ACC112 (cell line): ENCODE measurements around the gene SPINT4.
"Not testable (repeated sequence)": the region's sequence is repeated elsewhere in the genome, so short reads cannot be mapped to it uniquely, and the experiment has no call there.

Experiments
- H2AFZ ChIP-seq: fragments of 200-600 bp; sonication (generic); one replicate; pipeline ENCODE4 v1.6.0; 2017; ENCODE audit warnings: antibody characterized with exemption, low read length; ENCODE audit not compliant: unreplicated experiment
- H3K27ac ChIP-seq: fragments of 200-600 bp; sonication (generic); 2 replicates; pipeline ENCODE4 v1.5.1; 2014; ENCODE audit warnings: low read depth, mild to moderate bottlenecking, antibody characterized with exemption, low read length, moderate library complexity
- H3K27me3 ChIP-seq: fragments of 200-600 bp; sonication (generic); 2 replicates; pipeline ENCODE4 v1.6.1; 2014; ENCODE audit warnings: mild to moderate bottlenecking, antibody characterized with exemption, low read length, moderate library complexity, mixed read lengths; ENCODE audit not compliant: insufficient read depth
- H3K36me3 ChIP-seq: fragments of 200-600 bp; sonication (generic); 2 replicates; pipeline ENCODE4 v1.6.1; 2016; ENCODE audit warnings: mild to moderate bottlenecking, antibody characterized with exemption, low read length, moderate library complexity, mixed read lengths; ENCODE audit not compliant: insufficient read depth
- H3K4me1 ChIP-seq: fragments of 200-600 bp; sonication (generic); one replicate; pipeline ENCODE4 v1.6.1; 2016; ENCODE audit warnings: low read length, mixed read lengths; ENCODE audit not compliant: insufficient read depth, unreplicated experiment, control insufficient read depth
- H3K4me3 ChIP-seq: fragments of 200-600 bp; sonication (generic); 2 replicates; pipeline ENCODE4 v1.5.1; 2014; ENCODE audit warnings: mild to moderate bottlenecking, low read depth, low read length
- H3K79me2 ChIP-seq: fragments of 200-600 bp; sonication (generic); one replicate; pipeline ENCODE4 v1.6.0; 2016; ENCODE audit warnings: low read length; ENCODE audit not compliant: control insufficient read depth, unreplicated experiment, insufficient read depth

The SPINT4 gene

DNA sequence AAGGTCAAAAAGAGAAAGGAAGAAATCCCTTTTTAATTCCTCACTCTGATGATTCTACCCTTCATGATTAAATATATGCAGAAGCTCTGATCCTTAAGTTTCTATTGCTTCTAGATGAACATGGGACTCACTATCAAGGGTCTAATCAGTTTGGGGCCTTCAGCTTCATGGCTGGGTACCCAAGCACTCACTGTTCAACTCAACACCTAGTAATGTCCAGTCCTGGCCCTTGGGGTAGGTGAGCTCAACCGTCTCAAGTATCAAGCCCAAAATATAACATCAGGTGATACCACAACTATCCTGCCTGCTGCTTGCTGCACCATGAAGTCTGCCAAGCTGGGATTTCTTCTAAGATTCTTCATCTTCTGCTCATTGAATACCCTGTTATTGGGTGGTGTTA, at the start of gene SPINT4:
SPINT4 (plus strand) TSS at position 301 of the 400 bp plus-strand sequence; CDS start at position 322, 21 bp downstream.
- peaks cover 56% of the 10 kb centered on the region for H3K27me3 ChIP-seq
- no peak within 1 kb of the TSS for H2AFZ ChIP-seq

DNA sequence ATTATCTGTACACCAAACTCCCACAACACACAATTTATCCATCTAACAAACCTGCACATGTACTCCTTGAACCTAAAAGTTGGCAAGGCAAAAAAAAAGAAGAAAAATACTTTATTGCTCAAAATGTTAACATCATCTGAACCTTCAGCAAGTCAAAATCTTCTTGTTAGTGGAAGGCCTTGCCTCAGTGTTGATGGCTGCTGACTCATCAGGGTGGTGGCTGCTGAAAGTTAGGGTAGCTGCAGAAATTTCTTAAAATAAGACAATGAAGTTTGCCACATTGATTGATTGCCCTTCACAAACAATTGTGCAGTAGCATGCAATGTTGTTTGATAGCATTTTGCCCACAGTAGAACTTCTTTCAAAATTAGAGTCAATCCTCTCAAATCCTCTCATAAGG, 49.4 kb upstream of the SPINT4 start:
- Histone ChIP-seq H3K27me3 (peaks cover 18% of the 10 kb centered on the region), H2AFZ (no peak overlapping the region), H3K4me3 (no peak overlapping the region), H3K27ac (no peak overlapping the region), H3K79me2 (no peaks in the 10 kb centered on the region), H3K36me3 (no peaks in the 10 kb centered on the region), H3K4me1 (no peaks in the 10 kb centered on the region)

More for the DNA sequence above, at the start of gene SPINT4:
- Histone ChIP-seq H3K36me3 (no peaks in the 10 kb centered on the region), H3K4me1 (no peaks in the 10 kb centered on the region), H3K27ac (no peak within 1 kb of the TSS), H3K4me3 (no peak within 1 kb of the TSS), H3K79me2 (no peaks in the 10 kb centered on the region)

DNA sequence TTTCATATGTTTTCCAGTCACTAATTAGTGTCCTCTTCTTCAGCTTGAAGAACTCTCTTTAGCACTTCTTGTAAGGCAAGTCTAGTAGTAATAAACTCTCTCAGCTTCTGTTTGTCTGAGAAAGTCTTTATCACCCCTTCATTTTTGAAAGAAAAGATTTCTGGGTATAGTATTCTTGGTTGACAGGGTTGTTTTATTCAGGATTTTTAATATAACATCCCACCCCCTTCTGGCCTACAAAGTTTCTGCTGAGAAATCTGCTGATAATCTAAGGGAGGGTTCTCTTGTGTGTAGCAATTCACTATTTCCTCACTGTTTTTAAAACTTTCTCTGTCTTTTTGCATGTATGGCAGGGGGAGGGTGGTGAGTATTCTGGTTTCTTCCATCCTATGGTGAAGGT, 42.5 kb upstream of the SPINT4 start:
- H3K27ac ChIP-seq, result no peak overlapping the region
- no peaks in the 10 kb centered on the region for H3K79me2 ChIP-seq
- no peak overlapping the region for H2AFZ ChIP-seq
- H3K36me3 ChIP-seq, result no peaks in the 10 kb centered on the region
- no peak overlapping the region for H3K4me3 ChIP-seq
- peaks cover 12% of the 10 kb centered on the region for H3K27me3 ChIP-seq
- H3K4me1 ChIP-seq, result no peaks in the 10 kb centered on the region

DNA sequence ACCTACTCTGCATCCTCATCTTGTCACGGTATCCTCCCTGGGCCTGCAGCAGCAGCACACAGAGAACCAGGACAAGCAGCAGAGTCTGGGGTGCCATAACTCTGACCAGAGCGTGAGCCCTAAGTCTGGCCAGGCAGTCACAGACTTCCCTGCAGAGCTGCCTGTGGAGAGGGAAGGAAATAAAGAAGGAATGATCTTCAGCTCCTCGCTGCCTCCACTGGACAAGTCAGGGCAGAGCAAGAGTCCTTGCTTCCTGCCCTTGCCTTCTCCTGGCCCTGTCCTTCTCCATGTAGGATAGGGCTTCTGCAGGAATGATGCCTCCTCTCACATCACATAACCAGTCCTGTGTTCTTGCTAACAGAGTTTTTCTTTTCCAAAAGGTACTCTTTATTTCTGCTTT, 36.3 kb upstream of the SPINT4 start:
- Histone ChIP-seq H3K4me1 (no peaks in the 10 kb centered on the region), H3K36me3 (no peaks in the 10 kb centered on the region), H3K4me3 (no peak overlapping the region), H2AFZ (no peak overlapping the region), H3K79me2 (no peaks in the 10 kb centered on the region), H3K27ac (no peak overlapping the region), H3K27me3 (peaks cover 13% of the 10 kb centered on the region)

DNA sequence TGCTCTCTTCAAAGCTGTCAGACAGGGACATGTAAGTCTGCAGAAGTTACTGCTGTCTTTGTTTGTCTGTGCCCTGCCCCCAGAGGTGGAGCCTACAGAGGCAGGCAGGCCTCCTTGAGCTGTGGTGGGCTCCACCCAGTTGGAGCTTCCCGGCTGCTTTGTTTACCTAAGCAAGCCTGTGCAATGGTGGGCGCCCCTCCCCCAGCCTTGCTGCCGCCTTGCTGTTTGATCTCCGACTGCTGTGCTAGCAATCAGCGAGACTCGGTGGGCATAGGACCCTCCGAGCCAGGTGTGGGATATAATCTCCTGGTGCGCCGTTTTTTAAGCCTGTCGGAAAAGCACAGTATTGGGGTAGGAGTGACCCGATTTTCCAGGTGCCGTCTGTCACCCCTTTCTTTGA, 28.8 kb upstream of the SPINT4 start:
- not testable (repeated sequence) for H3K4me3 ChIP-seq, H3K79me2 ChIP-seq, H3K4me1 ChIP-seq, H2AFZ ChIP-seq, H3K27ac ChIP-seq, H3K36me3 ChIP-seq, H3K27me3 ChIP-seq

DNA sequence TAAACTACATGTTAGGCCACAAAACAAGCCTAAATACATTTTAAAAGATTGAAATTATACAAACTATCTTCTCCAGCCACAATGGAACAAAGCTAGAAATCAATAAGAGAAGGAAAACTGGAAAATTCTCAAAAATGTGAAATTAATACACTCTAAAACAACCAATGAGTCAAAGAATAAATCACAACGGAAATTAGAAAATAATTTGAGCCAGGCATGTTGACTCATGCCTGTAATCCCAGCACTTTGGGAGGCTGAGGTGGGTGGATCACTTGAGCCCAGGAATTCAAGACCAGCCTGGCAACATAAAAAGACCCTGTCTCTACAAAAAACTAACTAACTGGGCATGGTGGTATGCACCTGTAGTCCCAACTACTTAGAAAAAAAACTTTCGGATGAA, 26.7 kb upstream of the SPINT4 start:
- H3K36me3 ChIP-seq, result no peaks in the 10 kb centered on the region
- no peaks in the 10 kb centered on the region for H3K4me1 ChIP-seq
- no peaks in the 10 kb centered on the region for H3K79me2 ChIP-seq
- H3K27me3 ChIP-seq, result 0 out of 2 replicates have a peak, but pooled peaks cover 4% of the 10 kb centered on the region
- H3K4me3 ChIP-seq, result no peak overlapping the region
- no peak overlapping the region for H3K27ac ChIP-seq
- H2AFZ ChIP-seq, result no peak overlapping the region

DNA sequence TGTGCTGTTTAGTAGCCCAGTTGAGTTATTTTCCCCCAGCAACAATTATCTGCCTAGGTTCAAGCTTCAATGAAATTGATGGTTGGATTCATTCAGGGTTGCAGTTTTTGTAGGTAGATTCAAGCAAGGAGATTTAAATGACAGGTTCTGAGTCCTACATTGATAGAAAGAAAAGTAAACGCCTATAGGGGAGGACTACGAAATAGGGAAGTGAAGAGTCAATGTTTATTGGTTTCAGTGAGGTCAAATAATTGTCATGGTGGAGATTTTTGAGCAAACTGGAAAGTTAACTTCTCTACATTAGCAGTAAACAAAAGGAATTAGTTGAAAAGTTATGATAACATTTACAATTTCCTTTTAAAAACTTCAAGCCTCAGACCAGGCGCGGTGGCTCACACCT, 21.0 kb upstream of the SPINT4 start:
- H3K27me3 ChIP-seq, result peaks cover 28% of the 10 kb centered on the region; the same call in 1 of the 2 replicates
- no peak overlapping the region for H3K27ac ChIP-seq
- H3K4me1 ChIP-seq, result no peaks in the 10 kb centered on the region
- H3K4me3 ChIP-seq, result no peak overlapping the region
- no peak overlapping the region for H2AFZ ChIP-seq
- no peaks in the 10 kb centered on the region for H3K79me2 ChIP-seq
- no peaks in the 10 kb centered on the region for H3K36me3 ChIP-seq

DNA sequence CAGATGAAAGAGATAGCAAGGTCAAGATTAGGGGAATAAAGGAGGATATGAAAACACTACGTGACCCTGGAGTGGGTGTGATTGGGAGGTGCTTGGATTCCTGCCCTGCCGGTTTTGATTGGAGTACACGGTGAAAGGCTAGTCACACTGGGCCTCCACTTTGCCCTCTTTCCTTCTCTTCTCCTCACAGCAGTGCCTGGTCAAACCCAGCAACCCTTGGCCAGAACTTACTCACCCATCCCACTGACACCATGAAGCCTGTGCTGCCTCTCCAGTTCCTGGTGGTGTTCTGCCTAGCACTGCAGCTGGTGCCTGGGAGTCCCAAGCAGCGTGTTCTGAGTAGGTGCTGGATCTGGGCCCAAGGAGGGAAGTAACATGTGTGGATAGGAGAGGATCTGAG, 20.3 kb upstream of the SPINT4 start, which contains the start of gene WFDC13:
WFDC13 (plus strand) TSS at position 166 of the 400 bp plus-strand sequence; CDS start at position 252, 86 bp downstream.
- Histone ChIP-seq H3K27me3 (peaks cover 28% of the 10 kb centered on the region), H3K4me1 (no peaks in the 10 kb centered on the region), H3K36me3 (no peaks in the 10 kb centered on the region), H3K27ac (no peak within 1 kb of the TSS), H3K79me2 (no peaks in the 10 kb centered on the region), H2AFZ (no peak within 1 kb of the TSS), H3K4me3 (no peak within 1 kb of the TSS)

DNA sequence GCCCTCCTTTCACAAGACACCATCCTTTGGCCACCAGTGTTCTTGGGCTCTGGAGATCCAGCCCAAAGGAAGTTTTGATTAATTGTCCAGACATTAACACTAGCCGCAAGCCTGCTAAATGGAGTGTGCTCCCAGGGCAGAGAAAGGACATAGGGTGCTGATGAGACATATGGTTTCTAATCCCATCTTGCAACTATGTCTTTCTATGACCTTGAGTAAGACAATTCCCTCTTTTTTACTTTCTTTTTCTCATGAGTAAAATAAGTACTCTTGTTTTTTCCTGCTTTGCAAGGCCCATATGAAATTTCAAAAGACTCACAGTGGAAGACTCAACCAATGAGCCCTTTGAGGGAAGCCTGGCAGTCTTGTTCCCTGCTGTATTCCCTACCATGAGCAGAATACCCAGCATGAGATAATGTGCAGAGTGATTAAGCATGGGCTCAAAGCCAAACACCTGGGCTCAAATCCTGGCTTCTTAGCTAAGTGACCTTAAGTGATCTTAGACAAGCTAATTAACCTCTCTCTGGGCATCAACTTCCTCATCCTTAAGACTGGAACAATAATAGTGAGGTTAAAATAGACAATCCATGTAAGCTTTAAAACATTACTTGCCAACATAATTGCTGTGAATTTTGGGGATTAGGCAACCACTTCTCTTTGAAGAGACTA, 17.0 kb upstream of the SPINT4 start, which contains the start of gene WFDC10B:
WFDC10B (minus strand) TSS at position 51 of the 669 bp plus-strand sequence. CDS start 19,027 bp downstream, outside the sequence.
- Histone ChIP-seq H3K4me1 (no peaks in the 10 kb centered on the region), H3K27me3 (peaks cover 34% of the 10 kb centered on the region), H3K4me3 (no peak within 1 kb of the TSS), H3K79me2 (no peaks in the 10 kb centered on the region), H2AFZ (no peak within 1 kb of the TSS), H3K27ac (no peak within 1 kb of the TSS), H3K36me3 (no peaks in the 10 kb centered on the region)

DNA sequence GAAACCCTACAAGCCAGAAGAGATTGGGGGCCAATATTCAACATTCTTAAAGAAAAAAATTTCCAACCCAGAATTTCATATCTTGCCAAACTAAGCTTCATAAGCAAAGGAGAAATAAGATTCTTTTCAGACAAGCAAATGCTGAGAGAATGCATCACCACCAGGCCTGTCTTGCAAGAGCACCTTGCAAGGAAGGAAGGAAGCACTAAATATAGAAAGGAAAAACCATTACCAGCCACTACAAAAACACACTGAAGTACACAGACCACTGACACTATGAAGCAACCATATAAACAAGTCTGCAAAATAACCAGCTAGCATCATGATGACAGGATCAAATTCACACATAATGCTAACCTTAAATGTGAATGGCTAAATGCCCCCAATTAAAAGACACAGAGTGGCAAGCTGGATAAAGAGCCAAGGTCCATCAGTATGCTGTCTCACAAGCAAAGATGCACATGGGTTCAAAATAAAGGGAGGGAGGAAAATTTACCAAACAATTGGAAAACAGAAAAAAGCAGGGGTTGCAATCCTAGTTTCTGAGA, 5.9 kb upstream of the SPINT4 start:
- H3K79me2 ChIP-seq, H3K4me1 ChIP-seq, H3K4me3 ChIP-seq, H2AFZ ChIP-seq, H3K27ac ChIP-seq, H3K36me3 ChIP-seq: not testable (repeated sequence)
- H3K27me3 ChIP-seq, result peaks cover 38% of the 10 kb centered on the region

DNA sequence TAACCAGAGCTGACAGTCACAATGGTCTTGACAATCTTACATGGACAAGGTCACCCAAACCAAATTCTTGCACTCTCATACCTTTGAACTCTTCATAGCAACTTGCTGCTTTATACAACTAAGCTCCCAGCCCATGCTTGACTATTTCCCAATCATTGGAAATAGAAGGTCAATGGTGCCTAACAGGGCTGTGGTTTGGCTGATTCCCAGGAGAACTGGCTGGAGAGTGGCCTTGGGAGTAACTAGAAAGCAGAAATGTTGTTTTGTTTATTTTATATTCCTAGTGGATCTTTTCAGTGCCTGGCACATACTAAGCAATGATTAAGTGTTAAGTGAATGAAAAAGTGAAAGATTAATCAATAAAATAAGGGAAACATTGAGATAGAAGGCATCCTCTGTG, 3.0 kb downstream of the SPINT4 start:
- no peak overlapping the region for H2AFZ ChIP-seq

More for the DNA sequence above, 3.0 kb downstream of the SPINT4 start:
- Histone ChIP-seq H3K27ac (no peak overlapping the region), H3K4me3 (no peak overlapping the region), H3K4me1 (no peaks in the 10 kb centered on the region), H3K27me3 (peaks cover 64% of the 10 kb centered on the region), H3K36me3 (no peaks in the 10 kb centered on the region), H3K79me2 (no peaks in the 10 kb centered on the region)
